Activated CD4-positive, alpha-beta memory T cell treated with anti-CD3 and anti-CD28 coated beads, Interleukin-2, amount 10 ng/mL, durations not matched to agents 7 days and 5 days (primary cell): Measurements from ENCODE around the gene BAIAP2. TPM values are rescaled to one million over a fixed set of nuclear protein-coding genes. Genes with fewer than 3 reads are reported as not detected.

Experiments
- CTCF ChIA-PET: fragments of 350-600 bp; sonication (Branson Sonifier 250); formaldehyde crosslinking; loops from one replicate; lab custom pipeline; 2021; ENCODE audit warnings: antibody characterized with exemption, inconsistent platforms; lab: Charles Lee
- POLR2A ChIA-PET: fragments of 350-600 bp; sonication (Branson Sonifier 250); formaldehyde crosslinking; loops from one replicate; lab custom pipeline; 2021; ENCODE audit warnings: antibody characterized with exemption; lab: Charles Lee
- DNase-seq: peaks from one replicate; pipeline ENCODE4 v3.0.0-alpha.2; 2020
- H3K27ac Mint-ChIP-seq: one replicate; pipeline ENCODE4 v1.8.0; 2021; ENCODE audit warnings: mild to moderate bottlenecking, mixed read lengths
- H3K27me3 Mint-ChIP-seq: one replicate; pipeline ENCODE4 v1.8.0; 2021; ENCODE audit warnings: mixed read lengths
- H3K36me3 Mint-ChIP-seq: one replicate; pipeline ENCODE4 v1.8.0; 2021; ENCODE audit warnings: low read depth, mixed read lengths
- H3K4me1 Mint-ChIP-seq: one replicate; pipeline ENCODE4 v1.8.0; 2021; ENCODE audit warnings: mixed read lengths
- H3K4me3 Mint-ChIP-seq: one replicate; pipeline ENCODE4 v1.8.0; 2021; ENCODE audit warnings: mild to moderate bottlenecking, mixed read lengths
- H3K9me3 Mint-ChIP-seq: one replicate; pipeline ENCODE4 v1.8.0; 2021; ENCODE audit warnings: mixed read lengths
- total RNA-seq, 2 experiments: library from RNA; stranded (reverse); gene quantifications; one replicate each; pipeline ENCODE4 v1.2.3, GENCODE V29; 2021

The BAIAP2 gene
- total RNA-seq, 2 experiments from 2014 or later: 1.5 to 2.4 TPM

DNA sequence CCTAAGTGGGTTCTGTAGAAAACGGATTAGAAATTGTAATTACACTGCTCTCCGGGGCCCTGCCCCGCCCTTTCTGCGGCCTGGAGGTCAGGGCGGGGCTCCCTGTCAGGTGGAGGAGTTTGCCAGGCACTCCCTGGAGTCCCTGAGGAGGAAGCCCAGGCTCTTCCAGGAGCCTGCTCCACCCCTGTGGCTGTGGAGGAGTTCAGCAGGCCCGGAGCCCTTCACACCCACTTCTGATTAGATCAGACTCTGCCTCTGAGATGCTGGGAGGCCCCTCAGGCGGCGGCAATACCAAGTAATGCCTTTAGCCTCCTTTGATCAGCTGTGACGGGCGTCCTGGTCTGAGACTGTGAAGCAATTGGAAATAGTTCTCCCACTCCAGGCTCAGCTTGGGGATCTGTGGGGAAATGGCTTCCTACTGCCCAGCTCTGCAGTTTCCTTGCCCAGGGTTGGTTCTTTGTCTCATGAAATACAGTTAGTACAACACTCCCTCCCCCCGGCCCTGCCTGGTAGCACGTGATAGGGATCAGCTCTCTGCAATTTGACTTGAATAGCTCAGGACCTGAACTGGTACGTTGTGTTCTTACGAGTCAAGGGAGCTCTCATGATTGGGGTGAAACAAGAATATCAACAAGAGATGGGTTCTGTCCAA, 22.3 kb downstream of the BAIAP2 start:
- H3K27ac Mint-ChIP-seq: no peak overlapping the region
- H3K36me3 Mint-ChIP-seq: no peaks in the 10 kb centered on the region
- no peaks in the 10 kb centered on the region for H3K9me3 Mint-ChIP-seq
- H3K4me3 Mint-ChIP-seq: no peak overlapping the region
- H3K4me1 Mint-ChIP-seq: no peaks in the 10 kb centered on the region
- ChIA-PET POLR2A (no interaction called here), CTCF (no interaction called here)
- peaks cover 2% of the 10 kb centered on the region for H3K27me3 Mint-ChIP-seq
- DNase-seq: no peak

DNA sequence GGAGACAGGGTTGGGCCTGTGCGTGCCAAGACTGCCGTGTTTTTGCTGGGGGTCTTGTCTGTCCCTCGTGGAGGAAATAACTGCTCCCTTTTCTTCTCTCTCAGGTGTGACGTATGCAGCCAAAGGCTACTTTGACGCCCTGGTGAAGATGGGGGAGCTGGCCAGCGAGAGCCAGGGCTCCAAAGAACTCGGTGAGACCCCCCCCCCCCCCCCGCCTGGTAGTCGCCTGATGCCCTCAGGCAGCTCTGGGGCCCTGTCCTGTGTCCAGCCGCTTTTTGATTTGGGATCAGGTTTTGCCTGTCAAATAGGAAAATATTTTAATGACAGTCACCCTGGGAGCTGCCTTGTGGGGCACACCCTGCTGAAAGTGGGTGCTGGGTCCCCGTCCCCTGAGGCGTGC, 22.8 kb downstream of the BAIAP2 start:
- H3K4me1 Mint-ChIP-seq: no peaks in the 10 kb centered on the region
- H3K36me3 Mint-ChIP-seq: no peaks in the 10 kb centered on the region
- H3K27ac Mint-ChIP-seq: no peak overlapping the region
- no peak overlapping the region for H3K4me3 Mint-ChIP-seq
- POLR2A ChIA-PET: no interaction called here
- DNase-seq: no peak
- no peaks in the 10 kb centered on the region for H3K9me3 Mint-ChIP-seq
- H3K27me3 Mint-ChIP-seq: peaks cover 2% of the 10 kb centered on the region
- CTCF ChIA-PET: no interaction called here

DNA sequence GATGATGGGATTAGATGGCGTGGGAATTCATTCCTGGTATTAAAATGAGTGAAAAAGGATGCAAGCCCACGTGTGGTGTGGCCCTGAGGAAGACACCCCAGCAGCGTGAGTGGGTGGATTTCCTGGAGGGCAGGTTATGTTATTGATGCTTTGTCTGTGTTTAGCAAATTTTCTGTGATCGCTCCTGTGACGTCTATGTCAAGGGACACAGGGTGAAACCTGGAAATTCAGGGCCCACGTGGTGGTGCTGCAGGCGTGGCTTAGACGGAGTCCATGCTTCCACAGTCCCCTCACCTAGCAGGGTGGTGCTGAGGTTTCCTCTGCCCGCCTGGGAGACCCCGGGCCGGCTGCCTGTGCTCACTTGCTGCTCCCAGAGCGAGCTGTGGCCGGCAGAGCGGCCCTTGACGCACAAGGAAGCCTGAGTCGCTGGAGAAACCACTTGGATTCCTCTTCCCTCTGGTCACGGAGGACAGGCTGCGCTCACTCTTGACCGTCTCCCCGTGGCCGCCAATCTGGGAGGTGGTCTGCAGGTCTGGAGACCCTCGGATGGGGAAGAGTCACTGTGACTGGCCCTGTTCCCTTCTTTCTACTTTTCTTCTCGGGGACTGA, 23.4 kb downstream of the BAIAP2 start:
- no peaks in the 10 kb centered on the region for H3K36me3 Mint-ChIP-seq
- ChIA-PET CTCF (no interaction called here), POLR2A (no interaction called here)
- DNase-seq: no peak
- no peak overlapping the region for H3K27ac Mint-ChIP-seq
- H3K4me1 Mint-ChIP-seq: no peaks in the 10 kb centered on the region
- H3K27me3 Mint-ChIP-seq: peaks cover 2% of the 10 kb centered on the region
- no peak overlapping the region for H3K4me3 Mint-ChIP-seq
- H3K9me3 Mint-ChIP-seq: no peaks in the 10 kb centered on the region

DNA sequence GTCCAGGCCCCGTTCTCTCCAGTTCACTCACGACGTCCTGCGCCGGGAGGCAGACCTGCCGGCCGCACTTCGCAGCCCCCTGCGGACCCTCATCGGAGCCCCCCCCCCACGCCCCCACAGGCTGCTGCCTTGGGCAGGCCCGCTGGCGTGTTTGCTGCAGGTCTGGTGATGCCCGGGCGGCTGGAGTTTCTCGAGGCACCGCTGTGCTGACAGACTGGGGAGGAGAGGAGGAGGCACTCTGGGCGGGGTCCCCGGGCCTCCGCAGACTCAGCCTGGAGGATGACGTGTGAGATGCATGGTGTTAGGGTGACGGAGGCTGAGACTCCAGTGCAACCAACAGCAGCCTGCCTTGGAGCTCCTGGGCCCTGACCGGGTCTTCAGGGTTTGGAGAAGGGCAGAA, 24.1 kb downstream of the BAIAP2 start:
- Mint-ChIP-seq H3K9me3 (no peaks in the 10 kb centered on the region), H3K36me3 (no peaks in the 10 kb centered on the region), H3K4me3 (no peak overlapping the region), H3K27me3 (peaks cover 2% of the 10 kb centered on the region), H3K4me1 (peaks cover 1% of the 10 kb centered on the region), H3K27ac (no peak overlapping the region)
- CTCF ChIA-PET: no interaction called here
- DNase-seq: no peak
- POLR2A ChIA-PET: no interaction called here

DNA sequence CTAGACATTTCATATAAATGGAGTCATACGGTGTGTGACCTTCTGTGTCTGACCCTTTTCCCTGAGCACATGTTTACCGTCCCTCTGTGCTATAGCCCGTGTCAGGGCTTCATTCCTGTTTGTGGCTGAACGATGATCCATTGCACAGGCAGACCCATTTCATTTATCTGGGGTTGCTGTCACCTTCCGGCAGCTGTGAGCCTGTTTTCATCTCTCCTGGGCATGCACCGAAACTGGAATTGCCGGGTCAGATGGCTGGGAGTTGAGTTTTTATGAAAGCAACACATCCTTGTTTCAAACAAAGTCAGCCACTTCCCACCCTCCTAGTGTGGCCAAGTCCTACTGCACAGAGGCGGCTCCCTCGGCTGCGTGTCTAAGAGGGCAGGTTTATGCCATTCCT, 25.5 kb downstream of the BAIAP2 start:
- no peak for DNase-seq
- CTCF ChIA-PET: no interaction called here
- Mint-ChIP-seq H3K4me1 (peaks cover 2% of the 10 kb centered on the region), H3K36me3 (no peaks in the 10 kb centered on the region), H3K27ac (no peak overlapping the region), H3K9me3 (no peaks in the 10 kb centered on the region), H3K27me3 (peaks cover 2% of the 10 kb centered on the region), H3K4me3 (no peak overlapping the region)
- POLR2A ChIA-PET: no interaction called here

DNA sequence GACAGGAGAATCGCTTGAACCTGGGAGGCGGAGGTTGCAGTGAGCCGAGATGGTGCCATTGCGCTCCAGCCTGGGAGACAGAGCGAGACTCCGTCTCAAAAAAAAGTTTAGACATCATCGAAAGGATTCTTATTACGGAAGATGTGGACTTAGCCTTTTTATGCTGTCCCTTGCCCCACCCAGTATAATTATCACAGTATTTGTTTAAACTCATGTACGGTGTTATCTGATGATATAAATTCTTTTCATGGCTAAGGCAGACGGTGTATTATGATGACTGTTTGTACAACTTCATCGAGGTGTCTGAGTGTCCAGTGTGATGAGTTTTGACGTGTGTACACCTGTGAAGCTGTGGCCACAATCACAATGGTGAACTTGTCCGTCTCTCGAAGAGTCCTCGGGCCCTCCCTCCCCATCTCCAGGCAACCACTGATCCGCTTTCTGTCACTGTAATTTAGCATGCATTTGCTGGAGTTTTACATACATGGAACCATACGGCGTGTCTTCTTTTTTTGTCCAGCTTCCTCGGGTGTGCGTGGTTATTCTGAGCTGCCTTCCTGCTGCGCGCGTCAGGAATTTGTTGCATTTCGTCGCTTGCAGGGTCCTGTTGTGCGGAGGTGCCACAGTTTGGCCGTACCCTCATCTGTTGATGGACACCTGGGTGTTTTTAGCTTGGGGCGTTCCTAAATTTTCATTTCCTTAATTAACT, 26.2 kb downstream of the BAIAP2 start:
- Mint-ChIP-seq H3K27ac (no peak overlapping the region), H3K4me1 (peaks cover 2% of the 10 kb centered on the region), H3K27me3 (peaks cover 2% of the 10 kb centered on the region), H3K9me3 (no peaks in the 10 kb centered on the region), H3K4me3 (no peak overlapping the region), H3K36me3 (no peaks in the 10 kb centered on the region)
- DNase-seq: no peak
- ChIA-PET CTCF (no interaction called here), POLR2A (no interaction called here)

DNA sequence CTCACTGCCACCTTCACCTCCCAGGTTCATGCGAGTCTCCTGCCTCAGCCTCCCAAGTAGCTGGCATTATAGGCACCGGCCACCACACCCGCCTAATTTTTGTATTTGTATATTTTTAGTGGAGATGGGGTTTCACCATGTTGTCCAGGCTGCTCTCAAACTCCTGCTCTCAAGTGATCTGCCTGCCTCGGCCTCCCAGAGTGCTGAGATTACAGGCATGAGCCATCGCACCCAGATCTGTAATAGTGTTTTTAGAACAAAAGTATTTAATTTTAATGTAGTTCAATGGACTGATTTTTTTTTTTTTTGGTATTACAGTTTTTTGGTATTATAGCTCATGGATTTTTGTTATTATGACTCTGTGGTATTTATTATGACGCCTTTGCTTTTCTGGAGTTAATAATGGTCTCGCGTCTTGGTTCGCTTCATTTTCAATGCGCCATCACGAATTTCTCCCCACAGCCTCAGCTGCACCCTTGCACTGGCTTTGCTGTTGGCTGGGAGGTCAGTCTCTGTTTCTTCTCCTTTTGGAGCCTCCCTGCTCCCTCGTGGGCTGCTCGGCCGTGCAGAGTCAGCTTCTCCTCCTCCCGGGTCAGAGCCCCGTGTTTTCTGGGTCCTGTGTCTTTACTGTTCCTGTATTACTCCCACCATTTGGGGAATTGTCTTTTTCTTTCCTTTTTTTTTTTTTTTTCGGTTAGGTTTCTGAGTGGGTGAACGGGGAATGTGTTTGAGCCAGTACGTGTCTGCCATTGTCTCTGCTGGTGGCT, 27.2 kb downstream of the BAIAP2 start:
- Mint-ChIP-seq H3K9me3 (no peaks in the 10 kb centered on the region), H3K27ac (no peak overlapping the region), H3K27me3 (peaks cover 2% of the 10 kb centered on the region), H3K4me1 (peaks cover 2% of the 10 kb centered on the region), H3K36me3 (no peaks in the 10 kb centered on the region), H3K4me3 (no peak overlapping the region)
- CTCF ChIA-PET: no interaction called here
- POLR2A ChIA-PET: no interaction called here
- no peak for DNase-seq

DNA sequence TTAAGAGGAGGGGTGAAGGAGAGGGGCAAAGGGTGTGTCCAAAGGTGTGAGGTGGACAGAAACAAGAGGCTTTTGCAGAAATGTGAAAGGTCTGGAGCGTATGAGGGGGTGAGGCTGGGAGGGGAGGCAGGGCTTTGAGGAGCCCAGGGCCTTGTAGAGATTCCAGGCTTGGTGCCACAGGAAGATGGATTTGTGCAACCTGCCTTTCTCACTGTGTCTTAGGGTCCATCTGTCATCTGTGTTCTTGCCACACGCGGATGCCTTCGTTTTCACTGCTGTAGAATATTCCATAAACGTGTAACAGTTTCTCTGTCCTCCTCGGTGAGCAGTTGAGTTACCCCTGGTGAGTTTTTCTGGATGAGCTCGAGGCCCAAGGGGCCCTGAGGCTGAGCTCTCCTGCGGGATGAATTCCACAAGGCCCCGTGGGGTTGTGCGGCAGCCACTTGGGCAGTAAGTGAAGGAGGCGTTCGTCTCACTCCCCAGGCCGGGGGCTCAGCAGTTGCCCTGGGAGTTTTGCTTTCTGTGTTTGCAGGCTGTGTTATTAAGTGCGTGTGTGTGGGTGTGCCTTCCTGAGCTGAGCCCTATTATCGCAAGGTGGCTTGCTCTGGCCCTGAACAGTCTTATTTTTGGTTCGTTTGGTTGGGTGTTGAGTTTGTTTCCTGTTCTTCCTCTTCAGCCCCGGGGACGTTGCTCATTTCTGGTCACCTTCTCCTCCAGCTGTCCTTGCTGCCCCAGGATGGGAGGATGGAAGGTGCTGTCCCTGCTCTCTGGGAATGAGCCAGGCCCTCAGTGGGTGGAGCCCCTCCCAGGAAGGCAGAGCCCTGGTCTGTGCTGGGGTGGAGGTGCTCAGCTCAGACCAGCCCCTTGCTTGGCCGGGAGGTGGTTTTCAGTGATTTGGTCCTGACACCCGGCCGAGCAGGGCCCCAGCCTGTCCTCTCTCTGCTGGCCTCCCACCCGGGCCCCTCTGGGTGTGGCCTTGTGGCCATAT, 28.4 kb downstream of the BAIAP2 start:
- ChIA-PET CTCF (interaction anchor here (0.8 kb wide), 1 partner anchor 12 kb away, joined by 3 read pairs; no protein-coding TSS in a partner anchor), POLR2A (no interaction called here)
- no peak overlapping the region for H3K4me3 Mint-ChIP-seq
- no peaks in the 10 kb centered on the region for H3K9me3 Mint-ChIP-seq
- H3K27ac Mint-ChIP-seq: no peak overlapping the region
- no peaks in the 10 kb centered on the region for H3K36me3 Mint-ChIP-seq
- peaks cover 2% of the 10 kb centered on the region for H3K27me3 Mint-ChIP-seq
- DNase-seq: no peak
- peaks cover 2% of the 10 kb centered on the region for H3K4me1 Mint-ChIP-seq

DNA sequence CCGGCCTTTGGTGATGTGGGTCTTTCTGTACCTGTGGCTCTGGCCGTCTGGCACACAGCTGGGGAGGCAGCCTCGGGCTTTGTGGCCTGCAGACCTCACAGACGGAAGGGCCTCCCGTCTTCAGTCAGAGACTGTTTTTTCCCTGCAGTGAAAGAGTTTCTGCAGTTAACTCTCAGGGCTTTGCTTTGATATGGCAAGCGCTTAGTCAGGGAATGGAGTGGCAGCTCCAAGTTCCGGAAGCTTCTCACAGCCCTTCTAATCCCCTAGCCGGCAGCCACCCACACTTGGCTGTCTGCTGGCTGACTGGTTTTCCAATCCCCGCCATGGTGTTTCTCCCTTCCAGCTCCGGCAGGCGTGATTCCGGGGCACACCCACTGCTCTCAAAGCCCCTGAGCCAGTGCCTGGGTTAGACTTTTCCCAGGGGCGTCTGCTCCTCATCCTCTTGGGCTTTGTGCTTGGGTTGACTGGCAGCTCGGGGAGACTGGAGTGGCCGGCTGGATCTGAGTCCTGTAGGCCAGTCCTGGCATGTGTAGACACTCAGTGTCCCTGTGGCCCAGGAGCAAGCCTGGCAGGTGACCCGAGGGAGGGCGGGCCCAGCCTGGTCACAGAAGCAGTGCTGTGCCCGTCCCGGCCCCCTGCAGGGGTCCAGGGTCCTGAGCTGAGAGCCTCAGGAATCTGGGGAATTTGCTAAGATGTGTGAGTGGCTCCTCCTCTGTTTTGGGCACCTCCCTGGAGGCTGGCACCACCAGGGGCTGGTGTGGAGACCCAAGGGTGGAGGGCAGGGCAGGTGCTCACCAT, 29.9 kb downstream of the BAIAP2 start:
- peaks cover 2% of the 10 kb centered on the region for H3K27me3 Mint-ChIP-seq
- DNase-seq: no peak
- peaks cover 2% of the 10 kb centered on the region for H3K4me1 Mint-ChIP-seq
- no peak overlapping the region for H3K27ac Mint-ChIP-seq
- no peak overlapping the region for H3K4me3 Mint-ChIP-seq
- ChIA-PET CTCF (no interaction called here), POLR2A (no interaction called here)
- no peaks in the 10 kb centered on the region for H3K36me3 Mint-ChIP-seq
- no peaks in the 10 kb centered on the region for H3K9me3 Mint-ChIP-seq

DNA sequence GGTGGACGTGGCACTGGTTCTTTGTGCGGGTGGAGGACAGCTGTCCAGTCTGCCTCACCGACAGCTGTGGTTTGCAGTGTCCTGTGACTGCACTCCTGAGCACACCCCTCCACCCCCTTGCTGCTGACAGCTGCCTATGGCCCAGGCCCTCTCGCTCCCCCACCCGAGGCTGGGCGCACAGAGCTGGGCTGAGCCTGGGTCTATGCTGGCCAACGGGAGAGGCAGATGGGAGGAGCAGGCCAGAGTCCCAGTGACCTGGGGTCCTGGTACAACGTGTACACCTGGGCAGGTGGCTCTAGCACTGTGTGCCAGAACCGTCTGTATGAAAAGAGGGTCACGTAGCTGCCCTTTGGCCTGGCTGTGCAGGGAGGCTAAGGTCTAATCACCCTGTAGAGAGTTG, 30.5 kb downstream of the BAIAP2 start:
- Mint-ChIP-seq H3K9me3 (no peaks in the 10 kb centered on the region), H3K4me1 (peaks cover 2% of the 10 kb centered on the region), H3K27ac (no peak overlapping the region), H3K36me3 (no peaks in the 10 kb centered on the region), H3K4me3 (no peak overlapping the region), H3K27me3 (peaks cover 2% of the 10 kb centered on the region)
- ChIA-PET CTCF (no interaction called here), POLR2A (no interaction called here)
- no peak for DNase-seq

DNA sequence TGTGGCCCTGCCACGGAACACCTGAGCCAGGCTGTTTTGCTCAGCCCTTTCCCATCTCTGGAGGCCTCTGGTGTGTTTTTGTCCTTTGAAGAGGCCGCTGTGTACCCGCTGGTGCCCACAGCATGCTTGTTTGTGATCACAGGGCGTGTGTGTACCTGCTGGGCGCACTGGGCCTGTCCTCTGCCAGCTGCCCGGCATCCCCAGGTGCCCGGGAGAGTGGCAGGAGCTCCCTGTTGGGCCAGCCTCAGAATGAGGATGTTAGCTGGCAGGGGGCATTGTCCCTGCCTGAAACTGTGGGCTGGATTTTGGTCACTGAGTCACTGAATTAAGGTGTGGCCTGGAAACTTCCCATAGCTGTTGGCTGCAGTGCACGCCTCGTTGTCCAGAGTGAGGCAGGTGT, 31.1 kb downstream of the BAIAP2 start:
- Mint-ChIP-seq H3K4me3 (no peak overlapping the region), H3K36me3 (no peaks in the 10 kb centered on the region), H3K27me3 (peaks cover 2% of the 10 kb centered on the region), H3K9me3 (no peaks in the 10 kb centered on the region), H3K27ac (no peak overlapping the region), H3K4me1 (peaks cover 2% of the 10 kb centered on the region)
- CTCF ChIA-PET: no interaction called here
- DNase-seq: no peak
- POLR2A ChIA-PET: no interaction called here

DNA sequence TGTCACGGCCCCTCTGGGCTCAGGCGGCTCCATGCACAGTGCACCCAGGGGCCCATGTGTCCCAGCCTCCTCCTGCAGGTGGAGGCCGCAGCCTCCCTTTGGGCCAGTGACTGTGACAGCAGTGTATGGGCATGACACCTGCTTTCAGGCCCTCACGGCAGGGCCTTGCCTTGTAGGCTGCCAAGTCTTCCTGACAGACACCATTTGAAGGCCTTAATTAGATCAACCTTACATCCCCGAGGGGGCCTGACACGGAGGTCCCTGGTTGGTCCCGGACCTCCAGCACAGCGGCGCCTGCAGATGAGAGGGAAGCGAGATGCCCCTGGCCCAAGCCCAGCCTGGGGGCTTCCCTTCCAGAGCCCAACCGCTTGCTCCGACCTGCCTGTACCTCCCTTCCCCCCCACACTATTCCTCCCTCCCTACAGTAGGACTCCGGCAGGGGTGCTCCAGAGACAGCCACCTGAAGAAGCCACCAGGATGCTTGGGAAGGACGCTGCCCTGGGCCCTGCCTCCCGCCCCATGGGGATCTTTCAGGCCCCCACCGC, 31.9 kb downstream of the BAIAP2 start:
- POLR2A ChIA-PET: no interaction called here
- Mint-ChIP-seq H3K27me3 (no peaks in the 10 kb centered on the region), H3K36me3 (no peaks in the 10 kb centered on the region), H3K9me3 (no peaks in the 10 kb centered on the region), H3K4me3 (no peak overlapping the region), H3K27ac (no peak overlapping the region), H3K4me1 (peaks cover 2% of the 10 kb centered on the region)
- CTCF ChIA-PET: no interaction called here
- DNase-seq: no peak
